Activated T-cell treated with anti-CD3 and anti-CD28 coated beads for 1 hour (primary cell): ENCODE results near the gene ADARB2.

Experiments used
- DNase-seq: peaks from one replicate; pipeline ENCODE4 v3.0.0-alpha.2; 2020; ENCODE audit warnings: low read depth

ADARB2 gene

GRCh38 chr10:1287487-1287886 lies 449.8 kb downstream of the ADARB2 start:
- no peak for DNase-seq

GRCh38 chr10:1284076-1284475 lies 453.2 kb downstream of the ADARB2 start:
- no peak for DNase-seq

GRCh38 chr10:1281405-1281782 lies 455.9 kb downstream of the ADARB2 start:
- no peak for DNase-seq

GRCh38 chr10:1280466-1281404 lies 456.6 kb downstream of the ADARB2 start:
- DNase-seq: no peak

- no peak for DNase-seq
Measured at GRCh38 chr10:1278306-1278705, 459.0 kb downstream of the ADARB2 start.

GRCh38 chr10:1274701-1275544 lies 462.4 kb downstream of the ADARB2 start:
- no peak for DNase-seq

GRCh38 chr10:1274111-1274661 lies 463.1 kb downstream of the ADARB2 start:
- DNase-seq: no peak

GRCh38 chr10:1273372-1274105 lies 463.8 kb downstream of the ADARB2 start:
- DNase-seq: no peak

GRCh38 chr10:1272777-1273161 lies 464.6 kb downstream of the ADARB2 start:
- no peak for DNase-seq

- no peak for DNase-seq
Measured at GRCh38 chr10:1272079-1272776, 465.1 kb downstream of the ADARB2 start.

- DNase-seq: no peak
Measured at GRCh38 chr10:1270906-1271305, 466.4 kb downstream of the ADARB2 start.

- DNase-seq: no peak
Measured at GRCh38 chr10:1270490-1270889, 466.8 kb downstream of the ADARB2 start.

GRCh38 chr10:1268831-1269230 lies 468.5 kb downstream of the ADARB2 start:
- no peak for DNase-seq

- no peak for DNase-seq
Measured at GRCh38 chr10:1267568-1267967, 469.8 kb downstream of the ADARB2 start.

GRCh38 chr10:1267148-1267547 lies 470.2 kb downstream of the ADARB2 start:
- no peak for DNase-seq

GRCh38 chr10:1266033-1266802 lies 471.1 kb downstream of the ADARB2 start:
- DNase-seq: no peak

- DNase-seq: no peak
Measured at GRCh38 chr10:1264001-1264400, 473.3 kb downstream of the ADARB2 start.

- DNase-seq: no peak
Measured at GRCh38 chr10:1257274-1257673, 480.1 kb downstream of the ADARB2 start.

- no peak for DNase-seq
Measured at GRCh38 chr10:1256432-1256725, 480.9 kb downstream of the ADARB2 start.

GRCh38 chr10:1255600-1256431 lies 481.5 kb downstream of the ADARB2 start:
- no peak for DNase-seq
